Prostate gland (tissue), 2 donors: ENCODE data around the gene GRIA4.

Experiments used
- POLR2AphosphoS5 ChIP-seq: sonication (generic); formaldehyde crosslinking; IDR thresholded peaks from one replicate; pipeline ENCODE4 v1.6.1; 2017; ENCODE audit warnings: antibody characterized with exemption
- TF ChIP-seq, protein P1 (sequence below), 4 experiments: fragments of 200-600 bp in 2 of 4; fragments of 450-650 bp in 2 of 4; sonication (generic) in 2 of 4; IDR thresholded peaks; 1 replicate in 3 of 4; 2 replicates in 1 of 4; pipeline ENCODE4 v1.5.1; 2016 to 2019; ENCODE audit warnings: antibody characterized with exemption in 4 of 4, mild to moderate bottlenecking in 2 of 4, moderate library complexity in 2 of 4

DNA sequence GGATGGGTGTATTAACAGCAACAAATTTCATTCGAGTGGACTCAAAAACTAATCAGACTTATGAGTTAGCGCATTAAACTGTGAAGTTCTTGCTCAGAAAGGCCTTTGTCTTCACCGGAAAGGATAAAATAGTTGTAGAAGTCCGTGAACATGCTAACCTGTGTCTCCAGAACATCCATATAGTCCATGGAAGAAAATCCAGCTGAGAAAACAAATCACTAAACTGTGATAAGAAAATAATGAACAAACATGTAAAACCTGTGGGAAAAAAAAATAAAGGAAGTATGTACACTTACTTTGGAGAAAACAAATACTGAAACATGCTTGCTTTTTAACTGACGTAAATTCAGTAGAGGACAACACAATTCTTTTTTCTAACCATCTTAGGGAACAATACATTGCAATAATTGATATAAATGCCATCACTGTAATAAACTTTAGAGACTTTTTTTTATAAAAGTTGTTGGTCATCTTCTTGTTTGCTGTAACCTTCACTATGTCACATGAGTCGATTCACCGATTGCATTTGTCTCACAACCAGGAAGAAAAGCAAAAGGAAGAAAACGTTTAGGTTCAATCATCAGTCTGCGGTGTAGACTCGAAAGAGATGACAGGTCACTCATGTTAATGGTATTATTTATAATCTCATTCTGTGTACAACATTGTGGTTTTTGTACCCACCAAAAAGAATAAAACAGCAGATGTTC, 370.3 kb downstream of the GRIA4 start:
- TF ChIP-seq, protein P1, sequence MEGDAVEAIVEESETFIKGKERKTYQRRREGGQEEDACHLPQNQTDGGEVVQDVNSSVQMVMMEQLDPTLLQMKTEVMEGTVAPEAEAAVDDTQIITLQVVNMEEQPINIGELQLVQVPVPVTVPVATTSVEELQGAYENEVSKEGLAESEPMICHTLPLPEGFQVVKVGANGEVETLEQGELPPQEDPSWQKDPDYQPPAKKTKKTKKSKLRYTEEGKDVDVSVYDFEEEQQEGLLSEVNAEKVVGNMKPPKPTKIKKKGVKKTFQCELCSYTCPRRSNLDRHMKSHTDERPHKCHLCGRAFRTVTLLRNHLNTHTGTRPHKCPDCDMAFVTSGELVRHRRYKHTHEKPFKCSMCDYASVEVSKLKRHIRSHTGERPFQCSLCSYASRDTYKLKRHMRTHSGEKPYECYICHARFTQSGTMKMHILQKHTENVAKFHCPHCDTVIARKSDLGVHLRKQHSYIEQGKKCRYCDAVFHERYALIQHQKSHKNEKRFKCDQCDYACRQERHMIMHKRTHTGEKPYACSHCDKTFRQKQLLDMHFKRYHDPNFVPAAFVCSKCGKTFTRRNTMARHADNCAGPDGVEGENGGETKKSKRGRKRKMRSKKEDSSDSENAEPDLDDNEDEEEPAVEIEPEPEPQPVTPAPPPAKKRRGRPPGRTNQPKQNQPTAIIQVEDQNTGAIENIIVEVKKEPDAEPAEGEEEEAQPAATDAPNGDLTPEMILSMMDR (IDR thresholded peaks at IDR 0.05): no peak
- TF ChIP-seq POLR2AphosphoS5: no peak
